ENCODE data around the gene FAM228B.

FAM228B gene

DNA sequence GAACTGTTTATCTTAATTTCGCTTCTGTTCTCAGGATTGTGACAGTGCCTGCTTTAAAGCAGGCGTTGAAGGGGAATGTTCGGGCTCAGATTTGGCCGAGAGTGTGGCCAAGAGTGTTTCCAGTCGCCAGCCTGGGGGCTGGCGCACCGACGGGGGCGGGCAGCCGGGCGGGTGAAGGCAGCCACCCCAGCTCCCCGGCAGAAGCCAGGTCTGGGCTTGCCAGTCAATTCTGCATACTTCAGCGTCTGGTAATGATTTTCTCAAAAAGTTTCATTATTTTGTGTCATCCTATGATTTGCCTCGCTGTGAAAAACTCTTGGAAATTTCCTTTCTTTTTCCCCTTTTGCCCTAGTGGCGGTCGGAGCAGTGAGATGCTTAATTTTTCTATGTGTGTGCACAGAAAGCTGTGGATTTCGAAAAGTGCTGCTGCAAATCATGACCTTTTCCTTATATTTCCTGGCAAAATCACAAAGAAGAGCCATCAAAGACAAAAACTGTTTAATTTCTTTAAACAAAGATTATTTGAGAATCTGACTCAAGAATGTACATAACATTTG, 52.4 kb downstream of the FAM228B start:
- FAIRE-seq = no peak
- no peak for TF ChIP-seq CTCF (IDR thresholded peaks at IDR 0.05; ENCODE audit: insufficient read depth, missing control alignments)
- no peak for DNase-seq (ENCODE audit: insufficient read length, low spot score)

DNA sequence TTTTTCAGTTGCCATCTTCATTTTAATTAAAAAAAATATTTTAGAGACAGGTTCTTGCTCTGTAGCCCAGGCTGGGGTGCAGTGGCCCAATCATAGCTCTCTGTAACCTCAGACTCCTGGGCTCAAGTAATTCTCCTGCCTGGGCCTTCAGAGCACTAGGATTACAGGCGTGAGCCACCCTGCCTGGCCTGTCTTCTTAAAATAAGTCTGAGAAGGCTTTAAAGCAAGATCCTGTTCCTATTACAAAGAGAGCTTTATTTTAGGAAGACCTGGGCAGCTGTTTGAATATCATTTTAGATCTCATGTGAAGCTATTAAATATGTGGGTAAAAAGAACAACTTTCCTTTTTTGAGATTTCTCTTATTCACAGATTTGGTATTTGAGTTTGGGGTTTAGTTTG, 53.1 kb downstream of the FAM228B start:
- no peak for DNase-seq (ENCODE audit: insufficient read length, low spot score)
- TF ChIP-seq CTCF (IDR thresholded peaks at IDR 0.05; ENCODE audit: insufficient read depth, missing control alignments) = no peak
- FAIRE-seq = no peak

DNA sequence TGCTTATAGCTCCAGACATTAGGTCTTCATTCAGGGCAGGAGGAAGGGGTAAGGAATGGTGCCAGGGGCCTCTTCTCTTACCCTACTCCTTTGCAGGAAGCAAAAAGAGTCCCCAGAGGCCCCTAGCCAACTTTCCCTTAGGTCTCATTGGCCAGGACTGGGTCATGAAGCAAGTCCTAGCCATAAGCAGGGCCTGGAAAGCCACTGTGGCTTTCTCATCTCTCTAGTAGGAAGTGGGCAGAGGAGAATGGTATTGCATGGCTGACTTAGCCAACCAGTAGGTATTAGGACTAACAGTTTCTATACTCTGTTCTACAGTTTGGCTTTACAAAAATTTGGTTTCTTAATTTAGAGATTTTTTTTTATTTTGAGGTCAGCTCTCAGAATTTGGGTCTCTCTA, 56.4 kb downstream of the FAM228B start:
- FAIRE-seq (no peak), DNase-seq (ENCODE audit: insufficient read length, low spot score) (no peak)
- no peak for TF ChIP-seq CTCF (IDR thresholded peaks at IDR 0.05; ENCODE audit: insufficient read depth, missing control alignments)

DNA sequence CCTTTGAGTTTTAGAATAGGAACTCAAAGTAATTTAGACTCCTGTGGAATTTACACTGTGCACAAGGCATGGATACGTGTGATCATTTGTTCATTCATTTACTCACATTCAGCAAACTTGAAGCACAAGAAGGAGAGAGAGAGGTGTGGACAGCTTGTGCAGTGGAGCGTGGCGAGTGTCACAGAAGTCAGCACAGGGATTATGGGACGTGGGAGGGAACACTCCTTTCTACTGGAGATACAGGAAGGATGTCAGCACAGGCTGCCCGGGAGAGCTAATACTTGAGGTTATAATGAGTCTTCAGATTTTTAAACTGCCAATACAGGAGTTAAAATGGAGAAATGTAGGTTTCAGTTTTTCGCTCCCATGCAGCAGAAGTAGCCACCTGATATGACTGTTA, 58.6 kb downstream of the FAM228B start:
- DNase-seq (ENCODE audit: insufficient read length, low spot score) = no peak
- no peak for TF ChIP-seq CTCF (IDR thresholded peaks at IDR 0.05; ENCODE audit: insufficient read depth, missing control alignments)
- no peak for FAIRE-seq

- no peak for DNase-seq (ENCODE audit: insufficient read length, low spot score)
- TF ChIP-seq CTCF (IDR thresholded peaks at IDR 0.05; ENCODE audit: insufficient read depth, missing control alignments) = no peak
- no peak for FAIRE-seq
These were observed 59.2 kb downstream of the FAM228B start for GRCh38 chr2:24182507-24182906.

GRCh38 chr2:24183366-24184069, 60.2 kb downstream of the FAM228B start:
- no peak for FAIRE-seq
- DNase-seq (ENCODE audit: insufficient read length, low spot score) = no peak
- TF ChIP-seq CTCF (IDR thresholded peaks at IDR 0.05; ENCODE audit: insufficient read depth, missing control alignments) = no peak

DNA sequence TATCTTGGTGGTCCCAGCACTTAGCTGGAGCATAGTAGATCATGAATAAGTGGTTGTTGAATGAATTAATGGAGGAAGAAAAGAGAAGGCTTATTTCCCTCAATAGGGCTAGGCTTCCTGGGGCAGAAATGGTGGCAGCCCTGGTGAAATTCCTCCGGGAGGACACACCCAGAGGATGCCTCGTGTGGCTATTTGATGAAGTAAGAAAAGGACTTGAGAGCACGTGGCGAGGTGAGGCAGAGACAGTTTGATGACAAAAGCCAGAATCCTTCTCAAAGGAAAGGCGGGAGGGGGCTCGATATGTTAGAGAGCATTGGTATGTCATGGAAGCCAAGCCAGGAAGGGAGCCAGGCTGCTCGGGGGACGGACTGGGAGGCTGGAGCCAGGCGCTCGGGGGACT, 66.3 kb downstream of the FAM228B start:
- FAIRE-seq = no peak

More for the DNA sequence above, 66.3 kb downstream of the FAM228B start:
- no peak for DNase-seq (ENCODE audit: insufficient read length, low spot score)
- no peak for TF ChIP-seq CTCF (IDR thresholded peaks at IDR 0.05; ENCODE audit: insufficient read depth, missing control alignments)

Data from D721Med (cell line).